ENCODE data around the gene NNT.
"Not testable (repeated sequence)": the region's sequence is repeated elsewhere in the genome, so short reads cannot be mapped to it uniquely, and the experiment has no call there.

Gene NNT

DNA sequence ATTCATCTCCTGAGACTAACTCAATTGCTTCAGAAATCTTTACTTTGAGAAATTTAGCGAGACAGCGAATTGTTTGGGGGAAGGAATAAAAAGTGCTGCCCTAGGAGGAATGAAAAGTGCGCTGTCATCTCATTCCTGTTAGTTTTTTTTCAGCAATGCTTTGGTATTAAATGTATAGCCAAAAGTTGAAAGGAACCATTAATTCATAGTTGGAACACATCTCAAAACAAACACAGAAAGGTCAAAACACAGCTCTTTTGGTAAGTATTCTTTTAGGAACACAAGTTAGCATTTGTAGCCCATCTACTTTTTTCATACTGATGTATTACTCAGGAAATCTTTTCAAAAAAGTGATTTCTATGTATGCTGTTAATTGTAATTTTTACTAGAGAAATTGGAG, 109.1 kb downstream of the NNT start:
- DNase-seq (ENCODE audit: low spot score) = no peak

DNA sequence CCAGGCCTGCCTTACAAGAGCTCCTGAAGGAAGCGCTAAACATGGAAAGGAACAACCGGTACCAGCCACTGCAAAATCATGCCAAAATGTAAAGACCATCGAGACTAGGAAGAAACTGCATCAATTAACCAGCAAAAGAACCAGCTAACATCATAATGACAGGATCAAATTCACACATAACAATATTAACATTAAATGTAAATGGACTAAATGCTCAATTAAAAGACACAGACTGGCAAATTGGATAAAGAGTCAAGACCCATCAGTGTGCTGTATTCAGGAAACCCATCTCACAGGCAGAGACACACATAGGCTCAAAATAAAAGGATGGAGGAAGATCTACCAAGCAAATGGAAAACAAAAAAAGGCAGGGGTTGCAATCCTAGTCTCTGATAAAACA, 116.8 kb downstream of the NNT start:
- DNase-seq (ENCODE audit: low spot score) = not testable (repeated sequence)

DNA sequence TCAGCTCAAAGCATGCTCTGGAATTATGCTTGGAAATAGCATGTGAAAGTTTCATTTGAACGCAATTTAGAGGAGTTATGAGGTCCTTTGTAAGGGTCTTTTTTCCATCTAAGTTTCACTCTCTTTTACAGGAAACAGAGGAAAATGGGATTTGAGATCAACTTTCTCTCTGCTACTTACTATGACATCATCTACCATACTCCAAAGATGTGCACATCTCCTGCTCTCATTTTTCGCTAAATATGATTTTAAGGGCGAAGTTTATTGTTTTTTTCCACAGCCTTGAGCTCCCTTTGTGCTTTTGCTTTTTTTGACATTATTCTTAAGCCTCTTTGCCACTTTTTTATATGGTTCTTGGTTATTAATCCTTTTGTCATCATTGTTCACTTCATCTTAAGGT, 125.6 kb downstream of the NNT start:
- no peak for DNase-seq (ENCODE audit: low spot score)

DNA sequence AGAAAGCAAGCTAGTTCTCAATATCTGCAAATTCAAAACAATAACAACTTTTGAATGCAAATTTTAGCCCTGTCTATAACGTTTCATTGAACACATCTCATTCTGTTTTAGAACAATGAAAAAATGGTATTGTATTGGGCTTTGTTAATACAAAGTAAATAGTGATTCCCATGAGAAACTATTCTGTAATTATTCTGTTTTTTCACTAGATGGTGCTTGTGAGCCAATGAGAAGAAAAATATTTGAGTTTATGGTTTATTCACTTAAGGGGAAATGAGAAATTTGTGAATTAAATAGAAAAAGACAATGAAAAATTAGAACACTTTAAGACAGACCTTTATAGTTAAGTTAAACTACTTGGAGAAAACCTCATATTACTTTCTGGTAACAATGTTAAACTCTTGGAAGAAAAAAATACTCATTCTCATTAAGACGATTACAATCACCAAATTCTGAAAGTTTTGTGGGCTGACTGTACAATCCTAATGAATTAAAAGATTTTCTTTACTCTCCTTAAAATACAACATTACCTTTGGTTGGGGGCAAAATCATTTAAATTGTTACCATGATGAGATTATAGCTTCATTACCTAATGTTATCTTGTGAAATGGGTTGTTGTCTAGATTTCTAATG, 127.0 kb downstream of the NNT start:
- no peak for DNase-seq (ENCODE audit: low spot score)

DNA sequence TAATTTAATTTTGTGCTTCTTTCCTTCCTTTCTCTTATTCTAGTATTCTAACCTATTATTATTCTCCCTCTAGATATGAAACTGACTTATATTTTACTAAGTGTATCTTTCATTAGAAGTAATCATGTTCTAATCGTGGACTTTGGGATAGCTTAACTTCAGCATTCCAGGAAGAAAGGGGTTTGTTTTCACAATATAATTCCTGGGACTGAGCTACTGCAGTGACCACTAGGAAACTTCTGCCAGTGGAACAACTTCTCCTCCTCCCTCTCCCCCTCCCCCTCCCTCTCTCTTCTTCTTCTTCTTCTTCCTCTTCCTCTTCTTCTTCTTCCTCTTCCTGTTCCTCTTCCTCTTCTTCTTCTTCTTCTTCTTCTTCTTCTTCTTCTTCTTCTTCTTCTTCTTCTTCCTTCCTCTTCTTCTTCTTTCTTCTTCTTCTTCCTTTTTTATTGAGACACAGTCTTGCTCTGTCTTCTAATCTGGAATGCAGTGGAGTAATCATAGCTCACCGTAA, 127.9 kb downstream of the NNT start:
- DNase-seq (ENCODE audit: low spot score) = no peak

DNA sequence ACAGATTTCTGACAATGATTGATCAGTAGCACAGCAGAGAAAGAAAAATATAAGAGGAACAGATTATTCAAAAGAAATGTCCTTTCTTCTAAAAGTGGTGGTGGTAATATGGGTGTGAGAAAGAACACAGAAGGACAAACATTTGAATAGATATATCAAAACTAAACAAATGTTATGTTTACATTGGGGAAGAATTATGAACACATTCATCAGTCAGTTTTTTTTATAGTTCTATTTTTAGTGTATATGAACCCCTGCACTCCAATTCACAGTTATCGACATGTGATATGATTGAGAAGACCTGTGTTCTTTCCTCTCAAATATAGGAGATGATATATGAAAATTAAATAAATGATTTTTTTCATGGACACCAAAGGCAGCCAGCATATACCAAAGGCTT, 128.6 kb downstream of the NNT start:
- no peak for DNase-seq (ENCODE audit: low spot score)

DNA sequence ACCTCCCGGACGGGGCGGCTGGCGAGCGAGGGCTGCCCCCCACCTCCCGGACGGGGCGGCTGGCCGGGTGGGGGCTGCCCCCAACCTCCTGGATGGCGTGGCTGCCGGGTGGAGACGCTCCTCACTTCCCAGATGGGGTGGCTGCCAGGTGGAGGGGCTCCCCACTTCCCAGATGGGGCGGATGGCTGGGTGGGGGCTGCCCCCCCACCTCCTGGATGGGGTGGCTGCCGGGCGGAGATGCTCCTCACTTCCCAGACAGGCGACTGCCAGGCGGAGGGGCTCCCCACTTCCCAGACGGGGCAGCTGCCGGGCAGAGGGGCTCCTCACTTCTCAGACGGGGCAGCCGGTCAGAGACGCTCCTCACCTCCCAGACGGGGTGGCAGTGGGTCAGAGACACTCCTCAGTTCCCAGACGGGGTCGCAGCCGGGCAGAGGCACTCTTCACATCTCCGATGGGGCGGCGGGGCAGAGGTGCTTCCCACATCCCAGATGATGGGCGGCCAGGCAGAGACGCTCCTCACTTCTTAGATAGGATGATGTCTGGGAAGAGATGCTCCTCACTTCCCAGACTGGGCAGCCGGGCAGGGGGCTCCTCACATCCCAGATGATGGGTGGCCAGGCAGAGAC, 143.1 kb downstream of the NNT start:
- DNase-seq (ENCODE audit: low spot score) = not testable (repeated sequence)

DNA sequence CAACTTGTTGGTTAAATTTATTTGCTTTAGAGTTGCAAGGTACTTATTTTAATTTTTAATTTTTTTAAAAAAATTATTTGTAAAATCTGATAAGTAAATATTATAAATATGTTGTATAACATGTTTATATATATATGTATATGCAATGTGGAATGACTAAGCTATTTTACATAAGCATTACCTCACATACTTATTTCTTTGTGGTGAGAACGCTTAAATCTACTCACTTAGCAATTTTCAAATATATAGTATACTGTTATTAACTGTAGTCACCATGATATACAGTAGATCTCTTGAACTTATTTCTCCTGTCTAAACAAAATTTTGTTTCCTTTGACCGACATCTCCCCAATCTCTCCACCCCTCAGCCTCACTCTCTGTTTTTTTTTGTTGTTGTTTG, 147.8 kb downstream of the NNT start:
- DNase-seq (ENCODE audit: low spot score) = no peak

DNA sequence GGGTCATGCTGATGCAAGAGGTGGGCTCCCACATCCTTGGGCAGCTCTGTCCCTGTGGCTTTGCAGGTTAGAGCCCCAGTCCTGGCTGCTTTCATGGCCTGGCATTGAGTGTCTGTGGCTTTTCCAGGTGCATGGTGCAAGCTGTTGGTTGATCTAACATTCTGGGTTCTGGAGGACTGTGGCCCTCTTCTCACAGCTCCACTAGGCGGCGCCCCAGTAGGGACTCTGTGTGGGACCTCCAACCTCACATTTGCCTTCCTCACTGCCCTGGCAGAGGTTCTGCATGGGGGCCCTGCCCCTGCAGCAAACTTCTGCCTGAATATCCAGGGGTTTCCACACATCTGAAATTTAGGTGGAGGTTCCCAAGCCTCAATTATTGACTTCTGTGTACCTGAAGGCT, 150.1 kb downstream of the NNT start:
- DNase-seq (ENCODE audit: low spot score) = no peak
